ENCODE results near the gene NDUFS2.

The NDUFS2 gene

DNA sequence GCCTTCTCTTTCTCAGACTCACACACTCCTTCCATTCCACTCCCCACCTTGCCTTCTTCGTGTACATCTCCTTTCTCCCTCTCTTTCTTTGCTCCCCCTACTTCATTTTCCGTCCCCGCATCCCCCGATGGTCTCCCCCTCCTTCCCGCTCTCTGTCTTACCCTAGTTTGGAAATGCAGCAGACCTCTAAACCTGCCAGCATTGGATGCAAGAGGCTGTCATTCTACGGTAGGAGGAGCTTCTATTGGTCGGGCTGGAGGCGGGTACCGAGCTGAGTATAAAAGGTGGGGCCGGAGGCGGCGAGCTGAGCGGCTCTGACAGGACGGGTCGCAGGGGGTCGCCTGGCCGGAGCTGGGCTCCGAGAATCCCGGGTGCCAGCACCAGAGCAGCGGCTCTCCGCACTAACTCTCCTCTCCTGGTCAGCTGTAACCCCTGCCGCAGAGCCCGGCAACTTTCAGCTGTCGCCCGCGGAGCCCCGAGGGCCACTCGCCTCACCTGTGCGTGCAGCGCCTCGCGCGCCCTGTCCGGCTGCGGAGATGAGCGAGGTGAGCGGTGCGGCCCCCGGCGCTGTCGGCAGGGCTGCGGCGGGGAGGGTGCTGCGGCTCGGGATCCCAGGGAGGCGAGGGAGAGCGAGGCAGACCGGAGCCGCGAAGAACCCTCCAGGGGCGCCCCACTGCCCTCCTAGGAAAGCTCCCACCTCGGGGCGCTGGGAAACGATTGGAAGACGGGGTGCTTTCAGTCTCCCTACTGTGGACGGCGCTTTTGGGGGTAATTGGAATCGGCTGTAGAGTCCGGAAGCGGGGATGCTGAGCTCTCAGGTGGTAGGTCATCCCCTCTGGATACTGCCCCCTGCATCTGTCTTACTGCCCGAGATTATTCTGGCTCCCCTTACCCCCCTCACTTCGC lies 56.5 kb downstream of the NDUFS2 start, which contains the start of gene PCP4L1:
Gene PCP4L1 (plus strand): TSS at position 307 of the 906 bp plus-strand sequence. CDS start 230 bp downstream, at position 537.
- Histone ChIP-seq H3K9ac (ENCODE audit: low read length) (peak within 1 kb of the TSS; percentile 51; the same call in 1 of the 2 replicates), H3K4me2 (ENCODE audit: low read length) (peak within 1 kb of the TSS; percentile 79), H2AFZ (ENCODE audit: low read length) (no peak within 1 kb of the TSS)

DNA sequence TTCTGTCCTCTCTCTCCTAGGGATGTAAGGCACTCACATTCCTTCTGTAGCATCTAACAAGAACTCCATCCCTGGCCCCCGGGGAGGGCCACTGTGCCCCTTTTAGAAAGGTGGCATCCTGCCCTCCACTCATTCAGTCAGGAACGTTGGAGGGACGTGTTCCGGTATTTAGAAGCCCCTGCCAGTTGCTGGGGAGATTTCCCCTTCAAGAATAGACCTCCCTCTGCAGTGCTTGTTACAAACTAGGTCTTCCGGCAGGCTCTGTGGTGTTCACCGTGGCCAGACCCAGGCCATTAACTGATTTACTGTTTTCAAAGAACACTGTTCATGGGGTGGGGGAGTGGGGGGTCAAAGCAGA lies 57.2 kb downstream of the NDUFS2 start:
- H3K4me3 ChIP-seq (ENCODE audit: low read depth, low read length, poor library complexity, severe bottlenecking) = peak overlapping the region; percentile 67
- H3K27me3 ChIP-seq (ENCODE audit: insufficient read depth, low read length) = peaks cover 12% of the 10 kb centered on the region
- H3K27ac ChIP-seq (ENCODE audit: low read depth, low read length, poor library complexity, severe bottlenecking) = no peak overlapping the region
- H3K9ac ChIP-seq (ENCODE audit: low read length) = no peak overlapping the region
- H4K20me1 ChIP-seq (ENCODE audit: insufficient read depth, low read length) = no peaks in the 10 kb centered on the region
- TF ChIP-seq EZH2 (IDR thresholded peaks at IDR 0.05; ENCODE audit: borderline replicate concordance, low read length) = no peak
- TF ChIP-seq, protein P1, sequence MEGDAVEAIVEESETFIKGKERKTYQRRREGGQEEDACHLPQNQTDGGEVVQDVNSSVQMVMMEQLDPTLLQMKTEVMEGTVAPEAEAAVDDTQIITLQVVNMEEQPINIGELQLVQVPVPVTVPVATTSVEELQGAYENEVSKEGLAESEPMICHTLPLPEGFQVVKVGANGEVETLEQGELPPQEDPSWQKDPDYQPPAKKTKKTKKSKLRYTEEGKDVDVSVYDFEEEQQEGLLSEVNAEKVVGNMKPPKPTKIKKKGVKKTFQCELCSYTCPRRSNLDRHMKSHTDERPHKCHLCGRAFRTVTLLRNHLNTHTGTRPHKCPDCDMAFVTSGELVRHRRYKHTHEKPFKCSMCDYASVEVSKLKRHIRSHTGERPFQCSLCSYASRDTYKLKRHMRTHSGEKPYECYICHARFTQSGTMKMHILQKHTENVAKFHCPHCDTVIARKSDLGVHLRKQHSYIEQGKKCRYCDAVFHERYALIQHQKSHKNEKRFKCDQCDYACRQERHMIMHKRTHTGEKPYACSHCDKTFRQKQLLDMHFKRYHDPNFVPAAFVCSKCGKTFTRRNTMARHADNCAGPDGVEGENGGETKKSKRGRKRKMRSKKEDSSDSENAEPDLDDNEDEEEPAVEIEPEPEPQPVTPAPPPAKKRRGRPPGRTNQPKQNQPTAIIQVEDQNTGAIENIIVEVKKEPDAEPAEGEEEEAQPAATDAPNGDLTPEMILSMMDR (IDR thresholded peaks at IDR 0.05; ENCODE audit: low read length) = no peak
- no peaks in the 10 kb centered on the region for H3F3A ChIP-seq (ENCODE audit: insufficient read depth, low read length)
- H3K9me2 ChIP-seq (ENCODE audit: low read depth, low read length) = no peaks in the 10 kb centered on the region
- no peaks in the 10 kb centered on the region; the same call in 1 of the 2 replicates for H3K9me3 ChIP-seq (ENCODE audit: low read length)
- no peaks in the 10 kb centered on the region for H3K36me3 ChIP-seq (ENCODE audit: insufficient read depth, low read length)
- H3K4me2 ChIP-seq (ENCODE audit: low read length) = peak overlapping the region; percentile 79; the same call in 1 of the 2 replicates
- no peak overlapping the region for H2AFZ ChIP-seq (ENCODE audit: low read length)
- H3K79me2 ChIP-seq (ENCODE audit: insufficient read depth, low read length) = no peaks in the 10 kb centered on the region
- H3K4me1 ChIP-seq (ENCODE audit: insufficient read depth, low read length, severe bottlenecking) = peaks cover 30% of the 10 kb centered on the region

More for the DNA sequence above, 56.5 kb downstream of the NDUFS2 start, which contains the start of gene PCP4L1:
- no peaks in the 10 kb centered on the region; the same call in 1 of the 2 replicates for H3K9me3 ChIP-seq (ENCODE audit: low read length)
- no peaks in the 10 kb centered on the region for H3F3A ChIP-seq (ENCODE audit: insufficient read depth, low read length)
- peaks cover 12% of the 10 kb centered on the region for H3K27me3 ChIP-seq (ENCODE audit: insufficient read depth, low read length)
- H4K20me1 ChIP-seq (ENCODE audit: insufficient read depth, low read length) = no peaks in the 10 kb centered on the region
- no peaks in the 10 kb centered on the region for H3K9me2 ChIP-seq (ENCODE audit: low read depth, low read length)
- H3K4me1 ChIP-seq (ENCODE audit: insufficient read depth, low read length, severe bottlenecking) = peaks cover 30% of the 10 kb centered on the region
- no peaks in the 10 kb centered on the region for H3K79me2 ChIP-seq (ENCODE audit: insufficient read depth, low read length)
- H3K36me3 ChIP-seq (ENCODE audit: insufficient read depth, low read length) = no peaks in the 10 kb centered on the region
- no peak within 1 kb of the TSS for H3K27ac ChIP-seq (ENCODE audit: low read depth, low read length, poor library complexity, severe bottlenecking)
- TF ChIP-seq, protein P1 (IDR thresholded peaks at IDR 0.05; ENCODE audit: low read length) = no peak
- no peak for TF ChIP-seq EZH2 (IDR thresholded peaks at IDR 0.05; ENCODE audit: borderline replicate concordance, low read length)
- H3K4me3 ChIP-seq (ENCODE audit: low read depth, low read length, poor library complexity, severe bottlenecking) = peak within 1 kb of the TSS; percentile 67

DNA sequence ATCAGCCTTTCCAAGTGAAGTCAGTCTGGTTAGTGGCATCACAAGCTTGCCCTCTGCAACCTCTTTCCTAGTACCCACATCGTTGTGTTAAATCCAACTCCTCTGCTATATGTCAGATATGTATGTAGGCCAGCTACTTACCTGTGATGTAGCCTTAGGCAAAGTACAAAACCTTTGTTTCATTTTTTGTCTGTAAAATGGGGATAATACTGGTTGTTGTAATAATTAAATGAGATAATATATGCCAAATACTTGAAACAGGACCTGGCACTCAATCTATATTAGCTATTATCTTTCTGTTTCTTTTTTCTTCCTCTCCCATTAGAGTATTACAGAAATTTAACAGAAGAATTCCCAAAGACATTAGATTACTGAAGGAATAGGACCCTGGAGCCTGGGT lies 57.6 kb downstream of the NDUFS2 start:
- no peak overlapping the region for H2AFZ ChIP-seq (ENCODE audit: low read length)
- no peaks in the 10 kb centered on the region; the same call in 1 of the 2 replicates for H3K9me3 ChIP-seq (ENCODE audit: low read length)
- H3K36me3 ChIP-seq (ENCODE audit: insufficient read depth, low read length) = no peaks in the 10 kb centered on the region
- no peaks in the 10 kb centered on the region for H4K20me1 ChIP-seq (ENCODE audit: insufficient read depth, low read length)
- peaks cover 12% of the 10 kb centered on the region for H3K27me3 ChIP-seq (ENCODE audit: insufficient read depth, low read length)
- no peaks in the 10 kb centered on the region for H3K79me2 ChIP-seq (ENCODE audit: insufficient read depth, low read length)
- H3K27ac ChIP-seq (ENCODE audit: low read depth, low read length, poor library complexity, severe bottlenecking) = no peak overlapping the region
- peaks cover 30% of the 10 kb centered on the region for H3K4me1 ChIP-seq (ENCODE audit: insufficient read depth, low read length, severe bottlenecking)
- H3K4me3 ChIP-seq (ENCODE audit: low read depth, low read length, poor library complexity, severe bottlenecking) = no peak overlapping the region
- no peak overlapping the region for H3K4me2 ChIP-seq (ENCODE audit: low read length)
- H3K9ac ChIP-seq (ENCODE audit: low read length) = no peak overlapping the region
- no peaks in the 10 kb centered on the region for H3F3A ChIP-seq (ENCODE audit: insufficient read depth, low read length)
- TF ChIP-seq, protein P1 (IDR thresholded peaks at IDR 0.05; ENCODE audit: low read length) = no peak
- TF ChIP-seq EZH2 (IDR thresholded peaks at IDR 0.05; ENCODE audit: borderline replicate concordance, low read length) = no peak
- H3K9me2 ChIP-seq (ENCODE audit: low read depth, low read length) = no peaks in the 10 kb centered on the region
